ACHN (cell line): Measurements from ENCODE around the gene RHAG.
"Not testable (repeated sequence)": the region's sequence is repeated elsewhere in the genome, so short reads cannot be mapped to it uniquely, and the experiment has no call there.

Source experiments
- DNase-seq: peaks from one replicate; pipeline ENCODE4 v3.0.0-alpha.2; 2015
- in situ Hi-C: cut with HindIII; loops from 2 replicates; pipeline ENCODE4 v1.10.0; 2017; ENCODE audit warnings: low sequenced_read_pairs, low pct_ligation_motif_present, low pct_unique_long_range_greater_than_20kb

Gene RHAG

GRCh38 chr6:49636713-49637349, at the start of gene RHAG:
RHAG (minus strand) TSS chr6:49636839; CDS start chr6:49636812, 27 bp downstream.
- in situ Hi-C loops = no loop called here
- DNase-seq = no peak

GRCh38 chr6:49676671-49677281, 40.1 kb upstream of the RHAG start:
- in situ Hi-C loops = no loop called here
- DNase-seq = no peak

GRCh38 chr6:49675816-49676215, 39.2 kb upstream of the RHAG start:
- no peak for DNase-seq
- in situ Hi-C loops = no loop called here

GRCh38 chr6:49668083-49668511, 31.5 kb upstream of the RHAG start:
- in situ Hi-C loops = no loop called here
- DNase-seq = no peak

GRCh38 chr6:49666930-49667757, 30.5 kb upstream of the RHAG start:
- no peak for DNase-seq
- in situ Hi-C loops = no loop called here

GRCh38 chr6:49666480-49666879, 29.8 kb upstream of the RHAG start:
- DNase-seq = no peak
- in situ Hi-C loops = no loop called here

- in situ Hi-C loops = no loop called here
Measured at GRCh38 chr6:49664817-49665216, 28.2 kb upstream of the RHAG start.

GRCh38 chr6:49664054-49664453, 27.4 kb upstream of the RHAG start:
- DNase-seq, in situ Hi-C loops: not testable (repeated sequence)

More at GRCh38 chr6:49664817-49665216, 28.2 kb upstream of the RHAG start:
- no peak for DNase-seq

- DNase-seq = no peak
- in situ Hi-C loops = no loop called here
Measured at GRCh38 chr6:49662892-49663261, 26.2 kb upstream of the RHAG start.

- in situ Hi-C loops = no loop called here
Measured at GRCh38 chr6:49662231-49662891, 25.7 kb upstream of the RHAG start.

GRCh38 chr6:49653942-49654341, 17.3 kb upstream of the RHAG start:
- in situ Hi-C loops = no loop called here

More at GRCh38 chr6:49662231-49662891, 25.7 kb upstream of the RHAG start:
- no peak for DNase-seq

GRCh38 chr6:49653438-49653837, 16.8 kb upstream of the RHAG start:
- DNase-seq = no peak
- in situ Hi-C loops = no loop called here

More at GRCh38 chr6:49653942-49654341, 17.3 kb upstream of the RHAG start:
- DNase-seq = no peak

GRCh38 chr6:49651239-49651638, 14.6 kb upstream of the RHAG start:
- no peak for DNase-seq
- in situ Hi-C loops = no loop called here

- in situ Hi-C loops = no loop called here
- DNase-seq = no peak
Measured at GRCh38 chr6:49649988-49650387, 13.3 kb upstream of the RHAG start.

- in situ Hi-C loops = no loop called here
- DNase-seq = no peak
Measured at GRCh38 chr6:49648036-49648435, 11.4 kb upstream of the RHAG start.

- no peak for DNase-seq
- in situ Hi-C loops = no loop called here
Measured at GRCh38 chr6:49647476-49647875, 10.8 kb upstream of the RHAG start.

GRCh38 chr6:49646942-49647341, 10.3 kb upstream of the RHAG start:
- in situ Hi-C loops = no loop called here

GRCh38 chr6:49646130-49646824, 9.6 kb upstream of the RHAG start:
- no peak for DNase-seq
- in situ Hi-C loops = no loop called here

More at GRCh38 chr6:49646942-49647341, 10.3 kb upstream of the RHAG start:
- DNase-seq = no peak
